ENCODE measurements around the gene ZMYM4. TPM values are rescaled to one million over a fixed set of nuclear protein-coding genes. Genes with fewer than 3 reads are reported as not detected.

Gene ZMYM4
- total RNA-seq, 1 experiment from 2014 or later, result 60.3 TPM

DNA sequence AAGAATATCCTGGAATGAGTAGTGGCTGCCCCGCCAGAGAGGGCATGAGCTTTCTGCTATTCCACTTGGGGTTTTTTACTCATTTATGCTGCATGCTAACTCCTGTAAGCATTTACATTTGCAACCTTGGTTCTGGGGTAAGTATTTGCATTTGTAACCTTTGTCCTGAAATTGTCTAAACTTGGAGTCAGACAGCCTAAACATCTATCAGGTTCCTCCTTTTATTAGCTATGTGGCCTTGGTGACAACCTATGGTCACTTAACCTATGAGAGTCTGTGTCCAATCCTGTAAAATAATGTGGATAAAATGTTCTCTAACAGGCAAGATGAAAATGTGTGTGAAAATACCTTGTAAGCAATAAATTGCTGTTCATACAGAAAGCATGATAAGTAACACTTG lies 8.9 kb upstream of the ZMYM4 start:
- DNase-seq (ENCODE audit: low spot score) (no peak), ATAC-seq (no peak)
- Mint-ChIP-seq H3K4me1 (peaks cover 2% of the 10 kb centered on the region), H3K4me3 (no peak overlapping the region), H3K27me3 (ENCODE audit: low read depth) (no peaks in the 10 kb centered on the region; the same call in 1 of the 2 replicates), H3K27ac (no peak overlapping the region), H3K9me3 (no peaks in the 10 kb centered on the region), H3K36me3 (no peaks in the 10 kb centered on the region)
- ChIA-PET POLR2A (no interaction called here), CTCF (interaction anchor here (1.0 kb wide), 1 partner anchor 48 kb away, joined by 3 read pairs; no protein-coding TSS in a partner anchor)
- TF ChIP-seq JAZF1 (CRISPR knock-in tag; IDR thresholded peaks at IDR 0.05) (no peak), EMX1 (CRISPR knock-in tag; IDR thresholded peaks at IDR 0.05) (no peak), HMGXB4 (CRISPR knock-in tag; IDR thresholded peaks at IDR 0.05) (no peak)
- TF ChIP-seq, protein P1, sequence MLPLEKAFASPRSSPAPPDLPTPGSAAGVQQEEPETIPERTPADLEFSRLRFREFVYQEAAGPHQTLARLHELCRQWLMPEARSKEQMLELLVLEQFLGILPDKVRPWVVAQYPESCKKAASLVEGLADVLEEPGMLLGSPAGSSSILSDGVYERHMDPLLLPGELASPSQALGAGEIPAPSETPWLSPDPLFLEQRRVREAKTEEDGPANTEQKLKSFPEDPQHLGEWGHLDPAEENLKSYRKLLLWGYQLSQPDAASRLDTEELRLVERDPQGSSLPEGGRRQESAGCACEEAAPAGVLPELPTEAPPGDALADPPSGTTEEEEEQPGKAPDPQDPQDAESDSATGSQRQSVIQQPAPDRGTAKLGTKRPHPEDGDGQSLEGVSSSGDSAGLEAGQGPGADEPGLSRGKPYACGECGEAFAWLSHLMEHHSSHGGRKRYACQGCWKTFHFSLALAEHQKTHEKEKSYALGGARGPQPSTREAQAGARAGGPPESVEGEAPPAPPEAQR (CRISPR knock-in tag; IDR thresholded peaks at IDR 0.05), result no peak

GRCh38 chr1:35261412-35262120 lies 6.9 kb upstream of the ZMYM4 start:
- no peaks in the 10 kb centered on the region for H3K9me3 Mint-ChIP-seq
- DNase-seq (ENCODE audit: low spot score), result no peak
- no peak for ATAC-seq
- ChIA-PET POLR2A (no interaction called here), CTCF (no interaction called here)
- peaks cover 12% of the 10 kb centered on the region for H3K4me1 Mint-ChIP-seq
- no peaks in the 10 kb centered on the region for H3K36me3 Mint-ChIP-seq
- TF ChIP-seq FOXJ3 (CRISPR knock-in tag; IDR thresholded peaks at IDR 0.05; ENCODE audit: borderline replicate concordance) (no peak), ELF4 (CRISPR knock-in tag; IDR thresholded peaks at IDR 0.05; ENCODE audit: low read depth) (no peak), MXD4 (CRISPR knock-in tag; IDR thresholded peaks at IDR 0.05; ENCODE audit: borderline replicate concordance) (no peak), ZNF317 (CRISPR knock-in tag; IDR thresholded peaks at IDR 0.05; ENCODE audit: borderline replicate concordance, low read depth) (no peak), ZNF671 (CRISPR knock-in tag; IDR thresholded peaks at IDR 0.05) (no peak), GRHL2 (CRISPR knock-in tag; IDR thresholded peaks at IDR 0.05; ENCODE audit: insufficient replicate concordance, severe bottlenecking) (no peak), NFE2L1 (CRISPR knock-in tag; IDR thresholded peaks at IDR 0.05) (no peak), USF2 (CRISPR knock-in tag; IDR thresholded peaks at IDR 0.05) (no peak), NFYB (CRISPR knock-in tag; conservative IDR thresholded peaks at IDR 0.05; ENCODE audit: low read depth) (no peak), E2F1 (CRISPR knock-in tag; IDR thresholded peaks at IDR 0.05) (no peak), ZMAT4 (CRISPR knock-in tag; IDR thresholded peaks at IDR 0.05) (no peak), STAT6 (CRISPR knock-in tag; conservative IDR thresholded peaks at IDR 0.05; ENCODE audit: low read depth) (no peak)
- TF ChIP-seq, protein P2, sequence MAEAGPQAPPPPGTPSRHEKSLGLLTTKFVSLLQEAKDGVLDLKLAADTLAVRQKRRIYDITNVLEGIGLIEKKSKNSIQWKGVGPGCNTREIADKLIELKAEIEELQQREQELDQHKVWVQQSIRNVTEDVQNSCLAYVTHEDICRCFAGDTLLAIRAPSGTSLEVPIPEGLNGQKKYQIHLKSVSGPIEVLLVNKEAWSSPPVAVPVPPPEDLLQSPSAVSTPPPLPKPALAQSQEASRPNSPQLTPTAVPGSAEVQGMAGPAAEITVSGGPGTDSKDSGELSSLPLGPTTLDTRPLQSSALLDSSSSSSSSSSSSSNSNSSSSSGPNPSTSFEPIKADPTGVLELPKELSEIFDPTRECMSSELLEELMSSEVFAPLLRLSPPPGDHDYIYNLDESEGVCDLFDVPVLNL (CRISPR knock-in tag; IDR thresholded peaks at IDR 0.05; ENCODE audit: borderline replicate concordance, low read depth), result no peak
- TF ChIP-seq, protein P3, sequence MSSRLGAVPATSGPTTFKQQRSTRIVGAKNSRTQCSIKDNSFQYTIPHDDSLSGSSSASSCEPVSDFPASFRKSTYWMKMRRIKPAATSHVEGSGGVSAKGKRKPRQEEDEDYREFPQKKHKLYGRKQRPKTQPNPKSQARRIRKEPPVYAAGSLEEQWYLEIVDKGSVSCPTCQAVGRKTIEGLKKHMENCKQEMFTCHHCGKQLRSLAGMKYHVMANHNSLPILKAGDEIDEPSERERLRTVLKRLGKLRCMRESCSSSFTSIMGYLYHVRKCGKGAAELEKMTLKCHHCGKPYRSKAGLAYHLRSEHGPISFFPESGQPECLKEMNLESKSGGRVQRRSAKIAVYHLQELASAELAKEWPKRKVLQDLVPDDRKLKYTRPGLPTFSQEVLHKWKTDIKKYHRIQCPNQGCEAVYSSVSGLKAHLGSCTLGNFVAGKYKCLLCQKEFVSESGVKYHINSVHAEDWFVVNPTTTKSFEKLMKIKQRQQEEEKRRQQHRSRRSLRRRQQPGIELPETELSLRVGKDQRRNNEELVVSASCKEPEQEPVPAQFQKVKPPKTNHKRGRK (CRISPR knock-in tag; IDR thresholded peaks at IDR 0.05; ENCODE audit: borderline replicate concordance), result no peak
- TF ChIP-seq, protein P4, sequence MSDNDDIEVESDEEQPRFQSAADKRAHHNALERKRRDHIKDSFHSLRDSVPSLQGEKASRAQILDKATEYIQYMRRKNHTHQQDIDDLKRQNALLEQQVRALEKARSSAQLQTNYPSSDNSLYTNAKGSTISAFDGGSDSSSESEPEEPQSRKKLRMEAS (CRISPR knock-in tag; IDR thresholded peaks at IDR 0.05), result no peak
- TF ChIP-seq, protein P5, sequence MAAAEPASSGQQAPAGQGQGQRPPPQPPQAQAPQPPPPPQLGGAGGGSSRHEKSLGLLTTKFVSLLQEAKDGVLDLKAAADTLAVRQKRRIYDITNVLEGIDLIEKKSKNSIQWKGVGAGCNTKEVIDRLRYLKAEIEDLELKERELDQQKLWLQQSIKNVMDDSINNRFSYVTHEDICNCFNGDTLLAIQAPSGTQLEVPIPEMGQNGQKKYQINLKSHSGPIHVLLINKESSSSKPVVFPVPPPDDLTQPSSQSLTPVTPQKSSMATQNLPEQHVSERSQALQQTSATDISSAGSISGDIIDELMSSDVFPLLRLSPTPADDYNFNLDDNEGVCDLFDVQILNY (CRISPR knock-in tag; IDR thresholded peaks at IDR 0.05), result no peak
- H3K27ac Mint-ChIP-seq, result no peak overlapping the region
- no peak overlapping the region for H3K4me3 Mint-ChIP-seq
- H3K27me3 Mint-ChIP-seq (ENCODE audit: low read depth), result no peaks in the 10 kb centered on the region; the same call in 1 of the 2 replicates

Measured in WTC11 (cell line).